Measurements from ENCODE around the gene ABLIM1. TPM values are rescaled to one million over a fixed set of nuclear protein-coding genes. Genes with fewer than 3 reads are reported as not detected.

ABLIM1 gene
- total and polyA plus RNA-seq, 2 donors (not counting 1 experiment from before 2014, with no cell fraction given): 5.3 to 13.6 TPM

DNA sequence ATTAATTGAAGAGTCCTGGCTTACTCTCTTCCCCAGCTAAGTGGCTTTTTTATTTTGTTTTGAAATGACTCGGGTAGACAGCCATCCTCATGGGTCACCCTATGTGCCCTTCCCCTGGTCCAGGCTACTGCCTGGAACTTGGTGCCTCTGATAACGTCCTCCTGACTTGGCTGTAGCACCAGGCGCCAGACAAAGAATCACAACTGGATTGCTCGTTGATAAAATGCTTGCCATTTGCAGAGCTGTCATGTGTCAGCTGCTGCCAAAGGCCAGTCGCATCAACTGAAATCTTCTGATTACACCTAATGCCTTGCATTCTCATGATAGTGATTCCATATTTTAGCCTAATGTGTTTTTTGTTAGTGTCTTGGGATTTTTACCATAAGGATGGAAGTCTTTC lies 27.4 kb upstream of the ABLIM1 start:
- no peak overlapping the region for H2AFZ ChIP-seq (ENCODE audit: low read length)
- DNase-seq (ENCODE audit: low read depth in 2 of 2): no peak

DNA sequence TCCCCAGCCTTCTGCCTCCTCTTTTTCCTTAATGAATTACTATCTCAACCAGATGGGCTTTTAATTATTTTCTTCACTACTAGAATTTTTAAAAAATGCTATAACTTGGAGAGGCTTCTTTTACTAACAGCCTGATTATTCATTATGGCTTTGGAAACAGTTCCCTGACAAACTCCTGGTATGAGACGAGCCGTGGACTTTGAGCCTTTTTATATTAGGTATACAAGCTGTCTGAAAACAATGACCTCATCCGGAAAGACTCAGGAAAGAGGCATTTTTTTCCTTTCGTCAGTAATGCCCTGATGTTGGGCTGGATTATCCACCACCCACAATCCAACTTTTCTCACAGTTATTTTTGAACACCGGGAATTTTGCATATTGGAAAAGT lies 26.7 kb upstream of the ABLIM1 start:
- peak; percentile 51 to 88 for DNase-seq (ENCODE audit: low read depth in 2 of 2)
- no peaks in the 10 kb centered on the region for H3K36me3 ChIP-seq (ENCODE audit: control insufficient read depth, insufficient read depth, low read length)
- H3K4me1 ChIP-seq (ENCODE audit: control insufficient read depth, extremely low read depth, insufficient read depth, low read length): peaks cover 13% of the 10 kb centered on the region
- peak overlapping the region; percentile 73 for H3K27ac ChIP-seq (ENCODE audit: insufficient read depth, low read length)
- no peak overlapping the region for H3K9ac ChIP-seq (ENCODE audit: insufficient read depth, low read length)
- H2AFZ ChIP-seq (ENCODE audit: low read length): no peak overlapping the region
- no peaks in the 10 kb centered on the region for H3K9me3 ChIP-seq (ENCODE audit: control insufficient read depth, insufficient read depth, low read depth, low read length)
- peak overlapping the region; percentile 85 for H3K4me2 ChIP-seq (ENCODE audit: extremely low read depth, insufficient read depth, low read length)
- H4K20me1 ChIP-seq (ENCODE audit: control insufficient read depth, extremely low read depth, insufficient read depth, low read length): no peaks in the 10 kb centered on the region
- H3K27me3 ChIP-seq (ENCODE audit: control insufficient read depth, insufficient read depth, low read length): no peaks in the 10 kb centered on the region
- TF ChIP-seq, protein P1, sequence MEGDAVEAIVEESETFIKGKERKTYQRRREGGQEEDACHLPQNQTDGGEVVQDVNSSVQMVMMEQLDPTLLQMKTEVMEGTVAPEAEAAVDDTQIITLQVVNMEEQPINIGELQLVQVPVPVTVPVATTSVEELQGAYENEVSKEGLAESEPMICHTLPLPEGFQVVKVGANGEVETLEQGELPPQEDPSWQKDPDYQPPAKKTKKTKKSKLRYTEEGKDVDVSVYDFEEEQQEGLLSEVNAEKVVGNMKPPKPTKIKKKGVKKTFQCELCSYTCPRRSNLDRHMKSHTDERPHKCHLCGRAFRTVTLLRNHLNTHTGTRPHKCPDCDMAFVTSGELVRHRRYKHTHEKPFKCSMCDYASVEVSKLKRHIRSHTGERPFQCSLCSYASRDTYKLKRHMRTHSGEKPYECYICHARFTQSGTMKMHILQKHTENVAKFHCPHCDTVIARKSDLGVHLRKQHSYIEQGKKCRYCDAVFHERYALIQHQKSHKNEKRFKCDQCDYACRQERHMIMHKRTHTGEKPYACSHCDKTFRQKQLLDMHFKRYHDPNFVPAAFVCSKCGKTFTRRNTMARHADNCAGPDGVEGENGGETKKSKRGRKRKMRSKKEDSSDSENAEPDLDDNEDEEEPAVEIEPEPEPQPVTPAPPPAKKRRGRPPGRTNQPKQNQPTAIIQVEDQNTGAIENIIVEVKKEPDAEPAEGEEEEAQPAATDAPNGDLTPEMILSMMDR (conservative IDR thresholded peaks at IDR 0.05 in 1 of 2, IDR thresholded peaks at IDR 0.05 in 1 of 2; ENCODE audit: low read depth in 1 of 2, low read length in 2 of 2): no peak
- no peak for TF ChIP-seq EZH2 (IDR thresholded peaks at IDR 0.05; ENCODE audit: low read length, missing control alignments)
- peak overlapping the region in 2 of 4 experiments; percentile 4 to 19 for H3K4me3 ChIP-seq (replicated peaks in 1 of 4; ENCODE audit: control extremely low read depth in 1 of 4, insufficient read depth in 1 of 4, low read depth in 3 of 4, low read length in 4 of 4)
- H3K79me2 ChIP-seq (ENCODE audit: control insufficient read depth, insufficient read depth, low read length): no peaks in the 10 kb centered on the region

More for the DNA sequence above, 27.4 kb upstream of the ABLIM1 start:
- TF ChIP-seq, protein P1 (conservative IDR thresholded peaks at IDR 0.05 in 1 of 2, IDR thresholded peaks at IDR 0.05 in 1 of 2; ENCODE audit: low read depth in 1 of 2, low read length in 2 of 2): no peak
- no peak for TF ChIP-seq EZH2 (IDR thresholded peaks at IDR 0.05; ENCODE audit: low read length, missing control alignments)
- H3K27ac ChIP-seq (ENCODE audit: insufficient read depth, low read length): peak overlapping the region; percentile 34
- no peaks in the 10 kb centered on the region for H3K36me3 ChIP-seq (ENCODE audit: control insufficient read depth, insufficient read depth, low read length)
- no peak overlapping the region for H3K9ac ChIP-seq (ENCODE audit: insufficient read depth, low read length)
- no peak overlapping the region for H3K4me3 ChIP-seq (replicated peaks in 1 of 4; ENCODE audit: control extremely low read depth in 1 of 4, insufficient read depth in 1 of 4, low read depth in 3 of 4, low read length in 4 of 4)
- no peaks in the 10 kb centered on the region for H3K9me3 ChIP-seq (ENCODE audit: control insufficient read depth, insufficient read depth, low read depth, low read length)
- no peaks in the 10 kb centered on the region for H3K79me2 ChIP-seq (ENCODE audit: control insufficient read depth, insufficient read depth, low read length)
- peaks cover 13% of the 10 kb centered on the region for H3K4me1 ChIP-seq (ENCODE audit: control insufficient read depth, extremely low read depth, insufficient read depth, low read length)
- no peaks in the 10 kb centered on the region for H3K27me3 ChIP-seq (ENCODE audit: control insufficient read depth, insufficient read depth, low read length)
- H4K20me1 ChIP-seq (ENCODE audit: control insufficient read depth, extremely low read depth, insufficient read depth, low read length): no peaks in the 10 kb centered on the region
- no peak overlapping the region for H3K4me2 ChIP-seq (ENCODE audit: extremely low read depth, insufficient read depth, low read length)

DNA sequence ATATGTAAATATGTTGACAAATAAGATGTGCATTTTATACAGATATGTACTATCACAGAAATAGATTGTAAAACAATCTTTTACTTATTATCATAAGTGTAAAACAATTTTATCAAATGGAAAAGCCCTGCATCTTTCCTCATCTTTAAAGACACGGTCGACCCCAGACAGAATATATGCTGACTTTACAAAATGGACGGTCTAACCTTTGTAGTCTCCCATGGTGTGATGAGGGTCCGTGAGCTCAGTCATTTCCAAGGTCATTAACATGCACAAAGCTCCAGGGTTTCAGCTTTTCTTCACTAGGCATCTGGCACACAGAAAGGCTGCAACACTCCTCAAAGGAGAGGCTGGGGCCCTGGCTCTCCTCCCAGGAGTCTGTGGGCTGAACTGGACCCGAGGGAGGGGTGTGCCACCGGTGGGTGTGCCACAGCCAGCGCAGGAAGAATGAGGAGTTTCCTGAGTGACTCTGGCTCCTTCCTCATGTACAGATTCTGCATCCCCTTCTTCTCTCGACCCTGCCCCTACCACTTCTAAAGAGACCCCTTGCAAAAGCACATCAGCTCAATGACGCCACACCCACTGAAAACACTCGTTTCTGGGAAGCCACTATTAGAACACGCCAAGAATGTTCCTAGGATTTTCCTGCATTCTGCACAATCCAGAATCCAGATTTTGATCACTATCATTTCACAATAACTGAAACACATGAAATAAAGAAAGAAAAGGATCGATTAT lies 26.2 kb upstream of the ABLIM1 start:
- Histone ChIP-seq H3K9me3 (ENCODE audit: control insufficient read depth, insufficient read depth, low read depth, low read length) (no peaks in the 10 kb centered on the region), H4K20me1 (ENCODE audit: control insufficient read depth, extremely low read depth, insufficient read depth, low read length) (no peaks in the 10 kb centered on the region), H3K4me3 (replicated peaks in 1 of 4; ENCODE audit: control extremely low read depth in 1 of 4, insufficient read depth in 1 of 4, low read depth in 3 of 4, low read length in 4 of 4) (peak overlapping the region in 3 of 4 experiments; percentile 4 to 19 (median 9)), H3K4me1 (ENCODE audit: control insufficient read depth, extremely low read depth, insufficient read depth, low read length) (peaks cover 13% of the 10 kb centered on the region), H3K27me3 (ENCODE audit: control insufficient read depth, insufficient read depth, low read length) (no peaks in the 10 kb centered on the region), H2AFZ (ENCODE audit: low read length) (peak overlapping the region; percentile 56), H3K9ac (ENCODE audit: insufficient read depth, low read length) (no peak overlapping the region), H3K36me3 (ENCODE audit: control insufficient read depth, insufficient read depth, low read length) (no peaks in the 10 kb centered on the region), H3K27ac (ENCODE audit: insufficient read depth, low read length) (peak overlapping the region; percentile 73), H3K4me2 (ENCODE audit: extremely low read depth, insufficient read depth, low read length) (peak overlapping the region; percentile 85), H3K79me2 (ENCODE audit: control insufficient read depth, insufficient read depth, low read length) (no peaks in the 10 kb centered on the region)
- peak; percentile 46 to 78 for DNase-seq (ENCODE audit: low read depth in 2 of 2)
- TF ChIP-seq, protein P1 (conservative IDR thresholded peaks at IDR 0.05 in 1 of 2, IDR thresholded peaks at IDR 0.05 in 1 of 2; ENCODE audit: low read depth in 1 of 2, low read length in 2 of 2): no peak
- TF ChIP-seq EZH2 (IDR thresholded peaks at IDR 0.05; ENCODE audit: low read length, missing control alignments): no peak

Data from fibroblast of lung (primary cell).